ENCODE results near the gene STIP1. TPM values are rescaled to one million over a fixed set of nuclear protein-coding genes. Genes with fewer than 3 reads are reported as not detected.

The STIP1 gene
- total and polyA plus RNA-seq, 2 of the 8 experiments (the other 6 are each of a cell fraction or from before 2014, with no cell fraction given), result 140 to 329 TPM

GRCh38 chr11:64207256-64208085 is 21.5 kb downstream of the STIP1 start (continued):
- TF ChIP-seq SUZ12 (IDR thresholded peaks at IDR 0.05; ENCODE audit: low read length), result no peak
- no peak for TF ChIP-seq RBBP5 (IDR thresholded peaks at IDR 0.05; ENCODE audit: borderline replicate concordance, low read depth, low read length)
- no peak for TF ChIP-seq BRCA1 (IDR thresholded peaks at IDR 0.05; ENCODE audit: low read depth, low read length)
- no peak for TF ChIP-seq NRF1 (IDR thresholded peaks at IDR 0.05; ENCODE audit: low read depth, low read length)
- TF ChIP-seq SP1 (IDR thresholded peaks at IDR 0.05; ENCODE audit: low read depth, low read length), result no peak
- no peak for TF ChIP-seq CREB1 (IDR thresholded peaks at IDR 0.05)
- no peak for TF ChIP-seq BCL11A (IDR thresholded peaks at IDR 0.05; ENCODE audit: low read depth in 2 of 2, low read length in 2 of 2)
- no peak for TF ChIP-seq CBX5 (IDR thresholded peaks at IDR 0.05; ENCODE audit: low read depth, low read length)
- no peak for TF ChIP-seq CTBP2 (IDR thresholded peaks at IDR 0.05; ENCODE audit: borderline replicate concordance, insufficient read depth, insufficient read length, low read length)
- no peak for TF ChIP-seq RXRA (IDR thresholded peaks at IDR 0.05; ENCODE audit: insufficient read depth, low read depth, low read length)

All from H1 (cell line).